ENCODE data around the gene PNMA8A. TPM values are rescaled to one million over a fixed set of nuclear protein-coding genes. Genes with fewer than 3 reads are reported as not detected.

The PNMA8A gene
- total and polyA plus RNA-seq, 2 of the 8 experiments (the other 6 are each of a cell fraction or from before 2014, with no cell fraction given) = 10.0 to 22.8 TPM

DNA sequence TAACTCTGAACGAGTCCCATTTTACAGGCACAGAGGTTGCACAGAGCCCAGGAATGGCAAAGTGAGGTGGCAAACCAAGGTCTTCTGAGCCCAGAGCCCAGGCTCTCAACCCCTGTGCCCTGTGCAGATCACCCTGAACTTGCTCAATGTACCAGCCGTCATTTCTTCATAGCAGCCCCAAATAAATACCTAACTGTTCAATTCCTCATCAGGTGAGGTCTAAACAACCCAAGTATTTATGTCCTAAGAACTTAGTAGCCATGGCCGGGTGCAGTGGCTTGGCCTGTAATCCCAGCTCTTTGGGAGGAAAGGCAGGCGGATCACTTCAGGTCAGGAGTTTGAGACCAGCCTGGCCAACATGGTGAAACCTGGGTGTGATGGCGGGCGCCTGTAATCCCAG is 46.1 kb upstream of the PNMA8A start:
- Histone ChIP-seq H3K79me2 (ENCODE audit: control insufficient read depth in 1 of 2, insufficient read depth in 2 of 2, low read length in 2 of 2) (no peaks in the 10 kb centered on the region), H3K56ac (replicated peaks; ENCODE audit: insufficient read length, low read depth, low read length) (no peak overlapping the region), H3K23ac (ENCODE audit: insufficient read length) (no peak overlapping the region), H2AFZ (ENCODE audit: low read length) (no peak overlapping the region), H2BK15ac (ENCODE audit: low read length) (no peak overlapping the region), H3K18ac (ENCODE audit: extremely low read depth, low read length) (no peak overlapping the region), H2BK20ac (ENCODE audit: low read length) (no peak overlapping the region), H3K4me1 (replicated peaks in 1 of 4; ENCODE audit: control insufficient read depth in 3 of 4, insufficient read depth in 4 of 4, low read length in 3 of 4) (no peaks in the 10 kb centered on the region), H3K4me2 (ENCODE audit: insufficient read depth in 1 of 2, low read depth in 2 of 2, low read length in 2 of 2) (no peak overlapping the region), H3K14ac (ENCODE audit: insufficient read length) (no peak overlapping the region), H3K23me2 (ENCODE audit: low read depth, low read length) (peaks cover 3% of the 10 kb centered on the region; the same call in 1 of the 2 replicates), H3K79me1 (ENCODE audit: low read depth, low read length) (no peaks in the 10 kb centered on the region), H4K20me1 (replicated peaks in 1 of 2; ENCODE audit: control insufficient read depth in 1 of 2, insufficient read depth in 2 of 2, low read length in 2 of 2) (peaks cover 0 to 3% of the 10 kb centered on the region in 2 experiments), H4K5ac (ENCODE audit: insufficient read length, low read depth, low read length) (no peak overlapping the region), H3K27me3 (replicated peaks in 1 of 4; ENCODE audit: control insufficient read depth in 3 of 4, extremely low read depth in 1 of 4, insufficient read depth in 3 of 4, low read length in 3 of 4) (no peaks in the 10 kb centered on the region), H3K4ac (replicated peaks; ENCODE audit: insufficient read length, low read depth, low read length) (no peak overlapping the region), H3K4me3 (ENCODE audit: extremely low read depth in 1 of 4, insufficient read depth in 2 of 4, low read depth in 3 of 4, low read length in 4 of 4) (no peak overlapping the region), H3K27ac (ENCODE audit: low read depth, low read length) (no peak overlapping the region), H2AK5ac (ENCODE audit: low read depth, low read length) (no peak overlapping the region), H3K9me3 (ENCODE audit: insufficient read depth in 2 of 2, low read depth in 1 of 2, low read length in 1 of 2) (no peaks in the 10 kb centered on the region), H2BK120ac (replicated peaks; ENCODE audit: low read depth, low read length) (no peak overlapping the region), H4K8ac (ENCODE audit: extremely low read depth, insufficient read depth, low read length) (no peak overlapping the region), H3K36me3 (ENCODE audit: control insufficient read depth in 2 of 4, insufficient read depth in 4 of 4, low read length in 3 of 4) (no peaks in the 10 kb centered on the region), H4K91ac (replicated peaks; ENCODE audit: insufficient read length, low read length) (no peak overlapping the region), H2BK5ac (ENCODE audit: low read depth, low read length) (no peak overlapping the region), H2BK12ac (ENCODE audit: low read depth, low read length) (no peak overlapping the region), H3K9ac (replicated peaks in 1 of 4; ENCODE audit: extremely low read depth in 1 of 4, low read depth in 3 of 4, low read length in 3 of 4) (no peak overlapping the region)
- ChIA-PET CTCF (ENCODE audit: partially characterized antibody) (interaction anchor here (0.7 to 7.8 kb wide), 18 partner anchors 9 to 393 kb away, joined by 3 to 95 read pairs (median 4); partner anchors contain the start of gene IGFL3), POLR2A (ENCODE audit: partially characterized antibody) (no interaction called here)
- 88% methylated on average over 6 of the region's 6 CpGs; no CpG with 5 or more reads in 1 of the 2 experiments for WGBS, 2 experiments (ENCODE audit: extremely low coverage in 1 of 2, insufficient coverage in 1 of 2, insufficient read length in 1 of 2, insufficient replicate concordance in 2 of 2, low coverage in 1 of 2, low lambda C conversion rate in 2 of 2, missing lambda C conversion rate in 1 of 2)
- TF ChIP-seq SIN3A (conservative IDR thresholded peaks at IDR 0.05 in 1 of 2, IDR thresholded peaks at IDR 0.05 in 1 of 2; ENCODE audit: low read depth in 1 of 2, low read length in 2 of 2) (no peak), MAFK (IDR thresholded peaks at IDR 0.05; ENCODE audit: low read depth, low read length) (no peak), YY1 (IDR thresholded peaks at IDR 0.05; ENCODE audit: low read depth, low read length) (no peak), SIX5 (IDR thresholded peaks at IDR 0.05; ENCODE audit: low read depth, low read length) (no peak), GABPA (IDR thresholded peaks at IDR 0.05; ENCODE audit: borderline replicate concordance, insufficient read depth, low read length) (no peak), POU5F1 (IDR thresholded peaks at IDR 0.05; ENCODE audit: low read depth, low read length) (no peak), KDM5A (IDR thresholded peaks at IDR 0.05; ENCODE audit: low read length) (no peak), SAP30 (IDR thresholded peaks at IDR 0.05; ENCODE audit: insufficient read depth, insufficient replicate concordance, low read length) (no peak), RXRA (IDR thresholded peaks at IDR 0.05; ENCODE audit: insufficient read depth, low read depth, low read length) (no peak), TAF7 (optimal IDR thresholded peaks at IDR 0.05; ENCODE audit: borderline replicate concordance, low read depth, low read length) (no peak), FOSL1 (IDR thresholded peaks at IDR 0.05; ENCODE audit: insufficient read depth, low read depth, low read length) (no peak), CBX5 (IDR thresholded peaks at IDR 0.05; ENCODE audit: low read depth, low read length) (no peak)
- no peak for FAIRE-seq
- DNase-seq (ENCODE audit: low read depth in 1 of 2, low spot score in 2 of 2) = no peak

All from H1 (cell line).